HL-60 (cell line): ENCODE measurements around the gene SNX10.

Experiments
- GABPA ChIP-seq: IDR thresholded peaks from 2 replicates; pipeline ENCODE4 v1.6.1; 2012; ENCODE audit warnings: low read depth
- POLR2AphosphoS5 ChIP-seq: IDR thresholded peaks from 2 replicates; pipeline ENCODE4 v1.6.1; 2012; ENCODE audit warnings: low read depth
- TF ChIP-seq, protein P1 (sequence below): IDR thresholded peaks from one replicate; pipeline ENCODE4 v1.5.1; 2011; ENCODE audit warnings: low read length, control low read depth, inconsistent platforms; ENCODE audit not compliant: insufficient read depth
- TF ChIP-seq, protein P2 (sequence below): IDR thresholded peaks from 2 replicates; pipeline ENCODE4 v1.6.1; 2012; ENCODE audit warnings: low read depth; ENCODE audit not compliant: insufficient replicate concordance

DNA sequence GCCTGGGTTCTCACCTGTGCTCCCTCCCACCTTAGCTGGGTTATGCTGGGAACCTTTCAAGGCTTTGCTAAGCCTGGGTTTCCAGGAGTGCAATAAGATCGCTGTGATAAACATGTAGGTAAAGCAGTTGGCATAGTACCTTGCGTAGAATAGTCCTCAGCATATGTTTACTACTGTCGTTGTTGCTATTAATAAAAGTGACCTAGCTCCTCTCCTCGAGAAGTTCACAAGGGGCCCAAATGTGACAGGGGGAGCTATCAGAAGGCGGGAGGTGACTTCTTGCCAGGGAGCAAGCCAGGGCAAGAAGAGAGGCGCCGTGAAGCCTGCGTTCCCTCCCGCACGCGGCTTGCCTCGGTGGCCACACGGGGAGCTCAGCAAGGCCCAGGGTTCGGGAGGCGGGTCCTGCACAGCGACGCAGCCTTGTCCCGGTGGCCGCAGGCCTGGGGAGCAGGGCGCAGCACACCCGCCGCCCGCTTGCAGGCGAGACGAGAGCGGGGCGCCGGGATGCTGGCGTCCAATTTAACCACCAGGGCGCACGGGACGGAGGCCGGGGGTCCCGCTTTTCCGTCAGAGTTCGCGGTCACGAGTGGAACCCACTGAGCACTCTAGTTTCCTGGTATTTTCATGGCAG lies 106.2 kb downstream of the SNX10 start:
- TF ChIP-seq, protein P1, sequence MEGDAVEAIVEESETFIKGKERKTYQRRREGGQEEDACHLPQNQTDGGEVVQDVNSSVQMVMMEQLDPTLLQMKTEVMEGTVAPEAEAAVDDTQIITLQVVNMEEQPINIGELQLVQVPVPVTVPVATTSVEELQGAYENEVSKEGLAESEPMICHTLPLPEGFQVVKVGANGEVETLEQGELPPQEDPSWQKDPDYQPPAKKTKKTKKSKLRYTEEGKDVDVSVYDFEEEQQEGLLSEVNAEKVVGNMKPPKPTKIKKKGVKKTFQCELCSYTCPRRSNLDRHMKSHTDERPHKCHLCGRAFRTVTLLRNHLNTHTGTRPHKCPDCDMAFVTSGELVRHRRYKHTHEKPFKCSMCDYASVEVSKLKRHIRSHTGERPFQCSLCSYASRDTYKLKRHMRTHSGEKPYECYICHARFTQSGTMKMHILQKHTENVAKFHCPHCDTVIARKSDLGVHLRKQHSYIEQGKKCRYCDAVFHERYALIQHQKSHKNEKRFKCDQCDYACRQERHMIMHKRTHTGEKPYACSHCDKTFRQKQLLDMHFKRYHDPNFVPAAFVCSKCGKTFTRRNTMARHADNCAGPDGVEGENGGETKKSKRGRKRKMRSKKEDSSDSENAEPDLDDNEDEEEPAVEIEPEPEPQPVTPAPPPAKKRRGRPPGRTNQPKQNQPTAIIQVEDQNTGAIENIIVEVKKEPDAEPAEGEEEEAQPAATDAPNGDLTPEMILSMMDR = no peak
- TF ChIP-seq POLR2AphosphoS5 (no peak), GABPA (no peak)
- TF ChIP-seq, protein P2, sequence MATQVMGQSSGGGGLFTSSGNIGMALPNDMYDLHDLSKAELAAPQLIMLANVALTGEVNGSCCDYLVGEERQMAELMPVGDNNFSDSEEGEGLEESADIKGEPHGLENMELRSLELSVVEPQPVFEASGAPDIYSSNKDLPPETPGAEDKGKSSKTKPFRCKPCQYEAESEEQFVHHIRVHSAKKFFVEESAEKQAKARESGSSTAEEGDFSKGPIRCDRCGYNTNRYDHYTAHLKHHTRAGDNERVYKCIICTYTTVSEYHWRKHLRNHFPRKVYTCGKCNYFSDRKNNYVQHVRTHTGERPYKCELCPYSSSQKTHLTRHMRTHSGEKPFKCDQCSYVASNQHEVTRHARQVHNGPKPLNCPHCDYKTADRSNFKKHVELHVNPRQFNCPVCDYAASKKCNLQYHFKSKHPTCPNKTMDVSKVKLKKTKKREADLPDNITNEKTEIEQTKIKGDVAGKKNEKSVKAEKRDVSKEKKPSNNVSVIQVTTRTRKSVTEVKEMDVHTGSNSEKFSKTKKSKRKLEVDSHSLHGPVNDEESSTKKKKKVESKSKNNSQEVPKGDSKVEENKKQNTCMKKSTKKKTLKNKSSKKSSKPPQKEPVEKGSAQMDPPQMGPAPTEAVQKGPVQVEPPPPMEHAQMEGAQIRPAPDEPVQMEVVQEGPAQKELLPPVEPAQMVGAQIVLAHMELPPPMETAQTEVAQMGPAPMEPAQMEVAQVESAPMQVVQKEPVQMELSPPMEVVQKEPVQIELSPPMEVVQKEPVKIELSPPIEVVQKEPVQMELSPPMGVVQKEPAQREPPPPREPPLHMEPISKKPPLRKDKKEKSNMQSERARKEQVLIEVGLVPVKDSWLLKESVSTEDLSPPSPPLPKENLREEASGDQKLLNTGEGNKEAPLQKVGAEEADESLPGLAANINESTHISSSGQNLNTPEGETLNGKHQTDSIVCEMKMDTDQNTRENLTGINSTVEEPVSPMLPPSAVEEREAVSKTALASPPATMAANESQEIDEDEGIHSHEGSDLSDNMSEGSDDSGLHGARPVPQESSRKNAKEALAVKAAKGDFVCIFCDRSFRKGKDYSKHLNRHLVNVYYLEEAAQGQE = no peak
